Measurements from ENCODE around the gene TDRD1. TPM values are rescaled to one million over a fixed set of nuclear protein-coding genes. Genes with fewer than 3 reads are reported as not detected.

Gene TDRD1
- not detected in 2 replicates for total RNA-seq (2011; cell fraction: chromatin; rRNA removed; ENCODE audit: low replicate concordance)
- not detected in 2 replicates for total RNA-seq (2011; cell fraction: nucleolus; rRNA removed)
- total RNA-seq (2011; cell fraction: nucleoplasm; rRNA removed): not detected in 2 replicates
- not detected in 2 replicates for total RNA-seq (2014; rRNA removed)
- total RNA-seq (2014; rRNA removed; fragmentation: Illumina TruSeq; extraction: Trizol): not detected in 2 replicates
- not detected in 2 replicates for total RNA-seq (2015; rRNA removed; fragmentation: Illumina TruSeq; extraction: Trizol)
- not detected in 2 replicates for total RNA-seq (2021)
- not detected in 2 replicates for polyA plus RNA-seq (2011; rRNA removed)
- polyA plus RNA-seq (2011; cell fraction: cytosol; rRNA removed): not detected in 2 replicates
- not detected in 2 replicates for polyA plus RNA-seq (2011; cell fraction: nucleus; rRNA removed)
- polyA plus RNA-seq (2012): not detected in 2 replicates
- polyA plus RNA-seq (2014; fragmentation: Illumina TruSeq; extraction: Trizol): not detected in 2 replicates
- not detected for polyA plus RNA-seq (2014; fragmentation: Nextera tagmentation; extraction: Ambion mirVana)
- polyA plus RNA-seq (2014; rRNA removed): not detected in 2 replicates
- polyA minus RNA-seq (2011; rRNA and poly(A)+ RNA removed): not detected in 2 replicates
- polyA minus RNA-seq (2011; cell fraction: cytosol; rRNA and poly(A)+ RNA removed): not detected in 2 replicates
- polyA minus RNA-seq (2011; cell fraction: nucleus; rRNA and poly(A)+ RNA removed): not detected in 2 replicates
- Bru-seq, nascent RNA: not detected
- percentile 2 among the genes with signal in this experiment for BruChase-seq, experiment 1, labeled RNA remaining after a 2-hour chase
- not detected for BruChase-seq, experiment 2, labeled RNA remaining after a 6-hour chase
- long read RNA-seq, experiment 1: 0 reads
- long read RNA-seq, experiment 2: 0 reads
- long read RNA-seq, experiment 3: 0 reads

- ATAC-seq (no peak), FAIRE-seq (no peak), DNase-seq (ENCODE audit: extremely low read depth in 1 of 4, low spot score in 3 of 4) (no peak)
- intact Hi-C loops (cut with micrococcal nuclease): no loop called here
- Histone ChIP-seq H3K9me1 (ENCODE audit: control insufficient read depth, insufficient read depth, low read length) (no peaks in the 10 kb centered on the region), H3K27me3 (ENCODE audit: control insufficient read depth in 2 of 2, insufficient read depth in 2 of 2, low read length in 2 of 2) (no peaks in the 10 kb centered on the region; a peak in 2 of 5 replicates), H3K36me3 (ENCODE audit: control insufficient read depth, insufficient read depth, low read length) (no peaks in the 10 kb centered on the region), H4K20me1 (replicated peaks; ENCODE audit: control insufficient read depth, insufficient read depth, low read length) (no peaks in the 10 kb centered on the region), H3K79me2 (ENCODE audit: control insufficient read depth, insufficient read depth, low read length) (no peaks in the 10 kb centered on the region), H3K4me1 (replicated peaks in 1 of 2; ENCODE audit: control insufficient read depth in 2 of 2, insufficient read depth in 2 of 2, low read length in 2 of 2) (peaks cover 0 to 5% of the 10 kb centered on the region in 2 experiments; a peak in 2 of 5 replicates), H3K4me3 (no peak within 1 kb of the TSS), H3K9ac (ENCODE audit: insufficient read depth in 1 of 2, low read depth in 2 of 2, low read length in 2 of 2) (no peak within 1 kb of the TSS), H3K9me3 (replicated peaks; ENCODE audit: control insufficient read depth, insufficient read depth, low read depth, low read length) (no peaks in the 10 kb centered on the region), H3K4me2 (ENCODE audit: insufficient read depth, low read length) (no peak within 1 kb of the TSS), H2AFZ (ENCODE audit: low read depth, low read length) (no peak within 1 kb of the TSS), H3K27ac (ENCODE audit: extremely low read depth, low read depth, low read length) (no peak within 1 kb of the TSS)
- POLR2A ChIA-PET: no interaction called here
- BruUV-seq (replicated peaks): no TSS peak
- in situ Hi-C loops (cut with MboI): no loop called here
- TF ChIP-seq HOXB6 (CRISPR knock-in tag; IDR thresholded peaks at IDR 0.05; ENCODE audit: borderline replicate concordance): no peak
- no peak for TF ChIP-seq ZNF695 (CRISPR knock-in tag; IDR thresholded peaks at IDR 0.05)
- TF ChIP-seq SUPT5H (IDR thresholded peaks at IDR 0.05): no peak
- CTCF ChIA-PET (ENCODE audit: low intra/inter-chr PET ratio): no interaction called here
- 50% methylated on average over 14 of the region's 28 CpGs for WGBS (ENCODE audit: insufficient coverage, low coverage, missing lambda C conversion rate)
These were observed at the start of gene TDRD1 for GRCh38 chr10:114179148-114179547. Gene TDRD1, plus strand, starts transcription at chr10:114179353. Its CDS starts 8,479 bp downstream, at chr10:114187832.
